PC-9 (cell line): ENCODE measurements around the gene IFT81. TPM values are rescaled to one million over a fixed set of nuclear protein-coding genes. Genes with fewer than 3 reads are reported as not detected.

Experiments
- BruUV-seq: library from RNA; stranded (reverse); fragments of 400-500 nt; replicated peaks from 2 replicates; lab custom pipeline; 2021; lab: Mats Ljungman, UMichigan
- CTCF ChIA-PET: fragments of 300-600 bp; sonication (Branson Sonifier 250); formaldehyde crosslinking; loops from one replicate; lab custom pipeline; 2022; ENCODE audit warnings: antibody characterized with exemption; lab: Charles Lee
- POLR2A ChIA-PET: fragments of 300-600 bp; sonication (Branson Sonifier 250); formaldehyde crosslinking; loops from one replicate; lab custom pipeline; 2022; ENCODE audit warnings: antibody characterized with exemption; ENCODE audit not compliant: unreplicated experiment; lab: Charles Lee
- DNase-seq, 2 experiments: peaks; one replicate each; pipeline versions ENCODE4 v3.0.0 to v3.0.0-alpha.2; 2015 to 2022; ENCODE audit warnings: mixed read lengths in 1 of 2
- H2AFZ ChIP-seq: fragments of 200-600 bp; sonication (generic); 2 replicates; pipeline ENCODE4 v1.8.1; 2017; ENCODE audit warnings: antibody characterized with exemption
- H3F3A ChIP-seq: fragments of 200-600 bp; sonication (generic); 2 replicates; pipeline ENCODE4 v1.8.1; 2017; ENCODE audit warnings: antibody characterized with exemption, mild to moderate bottlenecking, low read depth; ENCODE audit not compliant: insufficient read depth
- H3K27ac ChIP-seq: fragments of 200-600 bp; sonication (generic); 2 replicates; pipeline ENCODE4 v1.6.1; 2016; ENCODE audit warnings: mixed run types
- H3K27me3 ChIP-seq: fragments of 200-600 bp; sonication (generic); 2 replicates; pipeline ENCODE4 v1.6.1; 2016; ENCODE audit warnings: low read depth, mixed run types; ENCODE audit not compliant: insufficient read depth
- H3K36me3 ChIP-seq: fragments of 200-600 bp; sonication (generic); 2 replicates; pipeline ENCODE4 v1.6.1; 2016; ENCODE audit warnings: low read depth, mixed run types
- H3K4me1 ChIP-seq: fragments of 200-600 bp; sonication (generic); replicated peaks from 2 replicates; pipeline ENCODE4 v1.6.1; 2016; ENCODE audit warnings: mixed run types; ENCODE audit not compliant: insufficient read depth
- H3K4me2 ChIP-seq: fragments of 200-600 bp; sonication (generic); 2 replicates; pipeline ENCODE4 v1.6.1; 2017; ENCODE audit warnings: mixed run types
- H3K4me3 ChIP-seq: fragments of 200-600 bp; sonication (generic); 2 replicates; pipeline ENCODE4 v1.6.1; 2016; ENCODE audit warnings: mixed run types
- H3K79me2 ChIP-seq: fragments of 200-600 bp; sonication (generic); 2 replicates; pipeline ENCODE4 v1.6.1; 2017; ENCODE audit warnings: low read depth, mixed run types
- H3K9me2 ChIP-seq: fragments of 200-600 bp; sonication (generic); 2 replicates; pipeline ENCODE4 v1.8.1; 2017; ENCODE audit warnings: mild to moderate bottlenecking; ENCODE audit not compliant: insufficient read depth
- H3K9me3 ChIP-seq: fragments of 200-600 bp; sonication (generic); 2 replicates; pipeline ENCODE4 v1.8.1; 2016; ENCODE audit warnings: low read depth; ENCODE audit not compliant: insufficient read depth
- H4K20me1 ChIP-seq: fragments of 200-600 bp; sonication (generic); 2 replicates; pipeline ENCODE4 v1.8.1; 2017; ENCODE audit not compliant: insufficient read depth
- EZH2 ChIP-seq: fragments of 200-600 bp; sonication (generic); IDR thresholded peaks from 2 replicates; pipeline ENCODE4 v1.8.0; 2017; ENCODE audit warnings: antibody characterized with exemption, low read depth
- intact Hi-C: fragments of 100-400 bp; cut with micrococcal nuclease; formaldehyde crosslinking; loops from one replicate; pipeline ENCODE4 v1.10.0; 2022; ENCODE audit not compliant: unreplicated experiment
- total RNA-seq: library from RNA; stranded (reverse); gene quantifications from 2 replicates; pipeline ENCODE4 v1.2.3, GENCODE V29; 2021
- TF ChIP-seq, protein P1 (sequence below): fragments of 200-600 bp; sonication (generic); conservative IDR thresholded peaks from 2 replicates; pipeline ENCODE4 v1.6.1; 2017; ENCODE audit warnings: mixed run types, antibody characterized with exemption, mild to moderate bottlenecking, moderate library complexity

IFT81 gene
- total RNA-seq, 1 experiment from 2014 or later = 19.3 TPM

DNA sequence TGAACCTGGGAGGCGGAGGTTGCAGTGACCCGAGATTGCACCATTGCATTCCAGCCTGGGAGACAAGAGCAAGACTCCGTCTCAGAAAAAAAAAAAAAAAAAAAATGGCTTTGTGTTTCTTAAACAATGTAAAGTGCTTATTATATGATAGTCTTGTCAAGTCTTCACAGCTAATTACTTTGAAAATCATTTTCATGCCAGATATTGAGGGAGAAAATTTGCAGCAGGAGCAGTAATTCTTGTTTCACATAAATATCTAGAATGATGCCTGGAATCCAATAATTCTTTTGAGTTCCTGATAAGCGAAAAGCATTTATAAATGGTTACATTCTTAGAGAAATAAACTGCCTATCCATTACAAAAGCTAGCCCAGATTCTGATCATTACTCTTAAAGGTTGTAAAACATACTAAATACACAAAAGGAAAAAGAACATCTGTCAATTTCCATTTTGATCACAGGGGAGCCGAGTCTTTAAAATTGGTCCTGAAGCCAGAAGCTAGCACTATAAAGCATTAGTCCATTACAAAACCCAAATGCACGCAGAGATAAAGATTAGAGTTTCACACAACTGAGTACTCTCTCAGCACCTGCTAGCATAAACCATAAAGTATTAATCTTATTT lies 50.3 kb downstream of the IFT81 start:
- ChIA-PET CTCF (no interaction called here), POLR2A (no interaction called here)
- no peaks in the 10 kb centered on the region for H4K20me1 ChIP-seq
- H3K4me2 ChIP-seq = no peak overlapping the region
- no peak for DNase-seq
- H3K9me3 ChIP-seq = no peaks in the 10 kb centered on the region
- H3K9me2 ChIP-seq = no peaks in the 10 kb centered on the region
- H2AFZ ChIP-seq = no peak overlapping the region
- peaks cover 5% of the 10 kb centered on the region; the same call in 1 of the 2 replicates for H3F3A ChIP-seq
- H3K27ac ChIP-seq = no peak overlapping the region
- TF ChIP-seq, protein P1, sequence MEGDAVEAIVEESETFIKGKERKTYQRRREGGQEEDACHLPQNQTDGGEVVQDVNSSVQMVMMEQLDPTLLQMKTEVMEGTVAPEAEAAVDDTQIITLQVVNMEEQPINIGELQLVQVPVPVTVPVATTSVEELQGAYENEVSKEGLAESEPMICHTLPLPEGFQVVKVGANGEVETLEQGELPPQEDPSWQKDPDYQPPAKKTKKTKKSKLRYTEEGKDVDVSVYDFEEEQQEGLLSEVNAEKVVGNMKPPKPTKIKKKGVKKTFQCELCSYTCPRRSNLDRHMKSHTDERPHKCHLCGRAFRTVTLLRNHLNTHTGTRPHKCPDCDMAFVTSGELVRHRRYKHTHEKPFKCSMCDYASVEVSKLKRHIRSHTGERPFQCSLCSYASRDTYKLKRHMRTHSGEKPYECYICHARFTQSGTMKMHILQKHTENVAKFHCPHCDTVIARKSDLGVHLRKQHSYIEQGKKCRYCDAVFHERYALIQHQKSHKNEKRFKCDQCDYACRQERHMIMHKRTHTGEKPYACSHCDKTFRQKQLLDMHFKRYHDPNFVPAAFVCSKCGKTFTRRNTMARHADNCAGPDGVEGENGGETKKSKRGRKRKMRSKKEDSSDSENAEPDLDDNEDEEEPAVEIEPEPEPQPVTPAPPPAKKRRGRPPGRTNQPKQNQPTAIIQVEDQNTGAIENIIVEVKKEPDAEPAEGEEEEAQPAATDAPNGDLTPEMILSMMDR = no peak
- no peak for TF ChIP-seq EZH2
- no peaks in the 10 kb centered on the region for H3K4me1 ChIP-seq
- BruUV-seq = no TSS peak
- H3K4me3 ChIP-seq = no peak overlapping the region
- no peaks in the 10 kb centered on the region for H3K27me3 ChIP-seq
- H3K79me2 ChIP-seq = no peaks in the 10 kb centered on the region
- intact Hi-C loops = no loop called here
- no peaks in the 10 kb centered on the region for H3K36me3 ChIP-seq

DNA sequence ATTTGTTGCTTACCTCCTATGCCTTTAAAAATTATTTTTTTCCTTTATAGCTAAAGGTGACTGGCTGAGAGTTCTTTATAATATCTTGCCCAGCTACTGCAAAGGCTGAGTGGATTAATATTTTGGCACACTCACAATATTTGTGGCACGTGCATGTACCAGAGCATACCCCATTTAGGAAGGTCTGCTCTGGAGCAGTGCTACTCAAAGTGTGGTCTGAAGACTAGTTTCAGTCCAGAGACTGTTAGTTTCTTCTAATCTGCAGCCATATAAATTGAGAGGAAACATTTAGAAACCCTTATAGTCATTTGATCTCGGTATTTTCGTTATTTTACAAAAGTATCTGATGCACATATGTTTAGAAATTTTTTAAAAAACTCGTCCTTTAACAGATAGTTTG lies 51.0 kb downstream of the IFT81 start:
- no peak for DNase-seq
- Histone ChIP-seq H3K9me2 (no peaks in the 10 kb centered on the region), H3K27ac (no peak overlapping the region), H3K4me3 (no peak overlapping the region), H3K9me3 (no peaks in the 10 kb centered on the region), H3K79me2 (no peaks in the 10 kb centered on the region), H3K27me3 (no peaks in the 10 kb centered on the region), H4K20me1 (no peaks in the 10 kb centered on the region), H3K4me1 (no peaks in the 10 kb centered on the region), H2AFZ (no peak overlapping the region), H3K36me3 (no peaks in the 10 kb centered on the region), H3K4me2 (no peak overlapping the region), H3F3A (peaks cover 5% of the 10 kb centered on the region; the same call in 1 of the 2 replicates)
- TF ChIP-seq EZH2 = no peak
- TF ChIP-seq, protein P1 = no peak
- POLR2A ChIA-PET = no interaction called here
- BruUV-seq = no TSS peak
- intact Hi-C loops = no loop called here
- CTCF ChIA-PET = no interaction called here

DNA sequence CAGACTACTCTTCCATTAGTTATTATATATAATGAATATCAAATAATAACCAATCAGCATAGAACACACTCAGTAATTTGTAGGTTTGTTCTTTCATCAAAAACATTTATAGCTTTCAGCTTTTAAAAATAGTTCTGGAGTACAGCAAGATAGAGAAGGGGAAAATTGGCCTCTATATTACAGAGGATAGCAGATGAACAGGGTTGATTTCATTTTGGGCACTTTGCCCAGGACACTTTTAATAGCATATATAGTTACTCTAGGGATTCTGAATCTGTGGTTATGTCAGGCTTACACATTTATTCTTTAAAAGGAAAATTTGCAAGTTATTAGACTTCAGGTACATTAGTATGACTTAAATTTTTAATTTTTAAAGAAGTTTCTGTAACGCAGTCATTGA lies 52.6 kb downstream of the IFT81 start:
- no peaks in the 10 kb centered on the region for H3K4me1 ChIP-seq
- H2AFZ ChIP-seq = no peak overlapping the region
- H4K20me1 ChIP-seq = no peaks in the 10 kb centered on the region
- H3K36me3 ChIP-seq = no peaks in the 10 kb centered on the region
- no peaks in the 10 kb centered on the region for H3K9me3 ChIP-seq
- H3K27me3 ChIP-seq = no peaks in the 10 kb centered on the region
- DNase-seq = no peak
- no peaks in the 10 kb centered on the region for H3K79me2 ChIP-seq
- no peak overlapping the region for H3K4me3 ChIP-seq
- H3K9me2 ChIP-seq = no peaks in the 10 kb centered on the region
- H3K27ac ChIP-seq = no peak overlapping the region
- BruUV-seq = no TSS peak
- peaks cover 5% of the 10 kb centered on the region; the same call in 1 of the 2 replicates for H3F3A ChIP-seq
- H3K4me2 ChIP-seq = no peak overlapping the region
- TF ChIP-seq, protein P1 = no peak
- TF ChIP-seq EZH2 = no peak
- POLR2A ChIA-PET = interaction anchor here (0.9 kb wide), 1 partner anchor 108 kb away, joined by 6 read pairs; no protein-coding TSS in a partner anchor
- intact Hi-C loops = no loop called here
- CTCF ChIA-PET = no interaction called here
